Stimulated activated CD4-positive, alpha-beta T cell treated with anti-CD3 and anti-CD28 coated beads, Interleukin-4, amount 100 ng/mL, for 48 hours (primary cell): ENCODE data around the gene HYAL4.
A peak's percentile ranks its signal among the peaks of the same experiment; 100 is the strongest.
"Not testable (repeated sequence)": the region's sequence is repeated elsewhere in the genome, so short reads cannot be mapped to it uniquely, and the experiment has no call there.

ENCODE experiments used
- DNase-seq, 2 donors: peaks; one replicate each; pipeline ENCODE4 v3.0.0-alpha.2; 2020; ENCODE audit warnings: low read depth in 2 of 2

Gene HYAL4

DNA sequence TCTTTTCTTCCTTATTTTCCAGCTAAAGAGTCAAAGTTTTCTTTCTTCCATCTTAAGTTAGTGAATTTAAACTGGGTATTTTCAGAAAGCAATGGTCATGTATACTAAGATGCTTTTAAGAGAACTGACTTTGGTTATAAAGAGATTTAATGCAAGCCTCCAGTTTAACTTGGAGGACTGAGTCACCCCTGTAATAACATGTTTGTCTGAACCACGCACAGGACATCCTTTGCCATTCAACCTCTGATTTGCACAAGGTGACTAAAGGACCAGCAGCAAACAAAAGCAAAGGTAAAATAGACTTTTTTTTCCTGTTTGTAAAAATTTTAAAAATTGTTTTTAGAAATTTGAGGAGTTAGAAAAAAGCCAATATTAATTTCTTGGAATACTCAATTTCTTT, 2.9 kb downstream of the HYAL4 start:
- no peak for DNase-seq

DNA sequence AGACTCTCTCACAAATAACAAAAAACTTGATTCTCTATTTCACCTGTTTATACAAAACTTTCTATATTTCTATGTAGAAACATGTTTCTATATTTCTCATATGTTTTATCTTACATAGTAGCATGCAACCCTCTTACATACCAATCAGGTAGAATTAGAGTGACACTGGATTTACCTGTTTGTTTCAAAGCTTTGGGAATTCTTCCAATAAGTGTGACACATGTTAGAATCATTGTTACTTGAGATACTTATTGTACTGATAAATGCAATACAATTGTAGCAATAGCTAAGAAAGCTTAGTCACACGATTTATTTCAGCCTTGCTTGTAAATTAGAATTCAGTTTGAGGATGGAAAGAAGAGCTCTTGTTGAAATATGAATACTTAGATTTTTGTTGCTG, 4.9 kb downstream of the HYAL4 start:
- DNase-seq, result no peak

DNA sequence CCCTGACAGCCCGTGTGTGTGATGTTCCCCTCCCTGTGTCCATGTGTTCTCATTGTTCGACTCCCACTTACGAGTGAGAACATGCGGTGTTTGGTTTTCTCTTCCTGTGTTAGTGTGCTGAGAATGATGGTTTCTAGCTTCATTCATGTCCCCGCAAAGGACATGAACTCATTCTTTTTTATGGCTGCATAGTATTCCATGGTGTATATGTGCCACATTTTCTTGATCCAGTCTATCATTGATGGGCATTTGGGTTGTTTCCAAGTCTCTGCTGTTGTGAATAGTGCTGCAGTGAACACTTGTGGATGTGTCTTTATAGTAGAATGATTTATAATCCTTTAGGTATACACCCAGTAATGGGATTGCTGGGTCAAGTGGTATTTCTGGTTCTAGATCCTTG, 6.4 kb downstream of the HYAL4 start:
- DNase-seq, result not testable (repeated sequence)

DNA sequence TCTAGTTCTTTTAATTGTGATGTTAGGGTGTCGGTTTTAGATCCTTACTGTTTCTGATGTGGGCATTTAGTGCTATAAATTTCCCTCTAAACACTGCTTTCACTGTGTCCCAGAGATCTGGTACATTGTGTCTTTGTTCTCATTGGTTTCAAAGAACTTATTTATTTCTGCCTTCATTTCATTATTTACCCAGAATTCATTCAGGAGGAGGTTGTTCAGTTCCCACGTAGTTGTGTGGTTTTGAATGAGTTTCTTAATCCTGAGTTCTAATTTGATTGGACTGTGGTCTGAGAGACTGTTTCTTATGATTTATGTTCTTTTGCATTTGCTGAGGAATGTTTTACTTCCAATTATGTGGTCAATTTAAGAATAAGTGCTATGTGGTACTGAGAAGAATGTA, 9.3 kb downstream of the HYAL4 start:
- DNase-seq, result not testable (repeated sequence)

DNA sequence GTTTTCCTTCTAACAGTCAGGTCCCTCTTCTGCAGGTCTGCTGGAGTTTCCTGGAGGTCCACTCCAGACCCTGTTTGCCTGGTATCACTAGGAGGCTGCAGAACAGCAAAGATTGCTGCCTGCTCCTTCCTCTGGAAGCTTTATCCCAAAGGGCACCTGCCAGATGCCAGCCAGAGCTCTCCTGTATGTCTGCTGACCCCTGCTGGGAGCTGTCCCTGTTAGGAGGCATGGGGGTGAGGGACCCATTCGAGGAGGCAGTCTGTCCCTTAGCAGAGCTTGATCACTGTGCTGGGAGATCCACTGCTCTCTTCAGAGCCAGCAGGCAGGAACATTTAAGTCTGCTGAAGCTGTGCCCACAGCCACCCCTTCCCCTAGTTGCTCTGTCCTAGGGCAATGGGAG, 11.5 kb downstream of the HYAL4 start:
- DNase-seq, result not testable (repeated sequence)

DNA sequence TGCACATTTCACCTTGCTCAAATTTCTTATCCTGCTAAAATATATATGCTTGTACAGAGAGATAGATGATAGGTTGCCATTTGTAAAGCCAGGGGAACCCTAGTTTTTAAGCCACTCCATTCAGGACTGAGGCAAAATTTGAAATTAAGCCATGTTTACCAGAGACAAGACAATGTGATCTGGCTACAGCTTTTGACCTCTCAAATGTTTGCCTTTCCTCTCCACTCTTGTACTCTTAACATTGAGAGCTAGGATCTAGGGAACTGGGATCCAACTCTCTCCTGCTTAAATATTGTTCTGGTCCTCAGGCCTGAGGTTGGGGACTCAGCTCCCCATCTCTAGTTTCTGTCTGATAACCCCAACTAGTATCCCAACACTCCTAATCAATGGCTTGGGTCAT, 15.9 kb downstream of the HYAL4 start:
- DNase-seq, result no peak

DNA sequence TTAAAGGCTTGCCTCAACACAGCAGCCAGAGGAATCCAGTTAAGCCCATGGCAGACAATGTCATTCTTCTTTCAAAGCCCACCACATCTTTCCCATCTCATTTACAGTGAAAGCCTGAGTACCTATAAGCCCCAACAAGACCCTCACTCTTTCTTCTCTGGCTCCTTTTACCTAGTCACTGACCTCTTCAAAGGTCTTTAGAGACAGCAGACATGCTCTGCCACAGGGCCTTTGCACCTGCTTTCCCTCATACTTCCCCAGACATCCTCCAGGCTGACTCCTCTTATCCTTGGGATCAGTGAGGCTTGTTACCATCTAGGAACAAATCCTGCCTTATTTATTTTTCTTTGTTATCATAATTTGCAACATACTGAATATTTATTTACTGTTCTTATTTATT, 17.8 kb downstream of the HYAL4 start:
- no peak for DNase-seq

DNA sequence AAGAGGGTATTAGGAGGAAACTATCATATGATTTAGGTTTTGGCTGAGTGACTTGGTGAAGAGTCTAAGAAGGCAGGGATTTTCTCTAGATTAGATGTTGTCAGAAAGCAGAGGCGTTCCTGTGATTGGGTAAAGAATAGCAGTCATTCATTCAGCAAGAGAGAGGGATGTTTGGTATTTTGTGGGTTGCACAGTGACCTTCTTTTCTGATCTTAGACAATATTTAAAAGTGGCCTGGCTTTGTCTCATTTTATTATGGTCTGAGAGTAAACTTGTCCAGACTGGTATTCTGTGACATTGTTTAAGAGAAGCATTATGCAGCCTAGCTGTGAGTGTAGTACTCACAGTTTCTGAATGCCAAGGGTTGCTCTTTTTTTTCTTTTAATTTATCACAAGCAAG, 18.5 kb downstream of the HYAL4 start:
- DNase-seq, result no peak

DNA sequence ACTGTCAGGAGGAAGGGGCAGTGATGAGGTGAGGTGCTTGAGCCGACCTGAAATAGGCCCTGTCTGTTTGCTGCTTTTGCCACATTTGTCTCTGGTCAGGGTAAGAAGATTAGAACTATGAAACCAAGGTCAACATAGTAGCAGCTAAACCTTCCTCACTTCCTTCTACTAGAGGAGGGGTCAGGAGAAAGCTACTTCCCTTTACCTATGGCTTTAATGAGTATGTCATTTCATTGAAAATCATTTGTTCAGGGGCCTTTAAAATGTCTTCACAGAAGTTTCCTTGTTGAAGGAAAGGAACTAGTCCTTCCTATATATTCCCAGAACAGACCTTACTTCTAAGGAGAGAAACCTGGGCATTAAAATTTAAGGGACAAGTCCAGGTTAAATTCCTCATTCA, 19.0 kb downstream of the HYAL4 start:
- no peak for DNase-seq

DNA sequence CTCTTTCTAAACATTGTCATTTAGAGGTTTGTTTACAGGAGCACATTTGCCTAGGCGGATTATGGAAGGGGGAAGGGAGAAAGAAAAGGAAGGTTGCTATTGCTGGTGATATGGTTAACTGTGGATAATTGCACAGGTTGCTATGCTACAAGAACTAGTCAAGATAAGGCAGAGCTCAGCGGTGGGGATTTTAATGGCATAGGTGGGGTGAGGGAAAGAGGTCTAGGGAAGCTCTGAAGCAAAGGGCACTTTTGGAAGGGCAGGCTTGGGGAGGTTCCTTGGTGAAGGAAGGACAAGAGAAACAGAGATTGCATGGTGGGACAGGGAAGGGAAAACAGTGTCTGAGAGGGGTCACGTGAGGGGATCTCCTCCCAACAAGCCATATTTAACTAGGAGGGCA, 19.5 kb downstream of the HYAL4 start:
- no peak for DNase-seq

DNA sequence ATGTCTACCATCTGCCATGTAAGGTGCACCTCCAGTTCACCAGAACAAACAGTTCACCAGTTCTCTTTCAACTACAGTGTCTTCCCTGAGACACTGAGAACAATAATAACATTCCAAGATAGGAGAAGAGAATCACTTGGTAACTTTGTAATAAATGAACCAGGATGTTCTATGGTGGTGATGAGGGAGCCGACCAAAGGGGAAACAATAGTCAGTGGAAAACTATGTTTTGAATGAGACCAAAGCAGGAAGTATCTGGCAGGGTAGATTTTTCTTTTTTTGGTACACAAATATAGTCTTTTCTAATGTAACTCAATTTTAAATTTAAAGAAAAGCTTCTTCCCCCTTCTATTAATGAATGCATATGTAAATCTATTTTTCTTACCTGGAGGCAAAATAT, 20.0 kb downstream of the HYAL4 start:
- no peak for DNase-seq

DNA sequence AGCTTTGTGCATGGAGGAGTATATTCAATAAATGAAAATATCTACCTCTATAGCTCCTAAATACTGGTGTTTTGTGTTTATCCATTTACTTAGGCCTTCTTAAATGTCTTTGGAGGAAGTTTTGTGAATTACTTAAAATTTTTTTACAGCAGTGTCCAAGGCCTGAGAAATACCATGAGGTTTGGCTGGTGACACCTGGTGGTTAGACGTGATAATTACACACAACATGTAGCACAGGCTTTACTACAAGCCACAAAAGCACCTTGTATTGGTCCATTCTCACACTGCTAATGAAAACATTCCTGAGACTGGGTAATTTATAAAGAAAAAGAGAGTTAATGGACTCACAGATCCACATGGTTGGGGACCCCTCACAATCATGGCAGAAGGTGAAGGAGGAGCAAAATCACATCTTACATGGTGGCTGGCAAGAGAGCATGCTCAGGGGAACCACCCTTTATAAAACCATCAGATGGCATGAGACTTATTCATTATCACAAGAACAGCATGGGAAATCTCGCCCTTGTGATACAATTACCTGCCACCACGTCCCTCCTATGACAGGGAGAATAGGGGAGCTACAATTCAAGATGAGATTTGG, 20.6 kb downstream of the HYAL4 start:
- DNase-seq, result peak in 1 of 2 donors; percentile 23

DNA sequence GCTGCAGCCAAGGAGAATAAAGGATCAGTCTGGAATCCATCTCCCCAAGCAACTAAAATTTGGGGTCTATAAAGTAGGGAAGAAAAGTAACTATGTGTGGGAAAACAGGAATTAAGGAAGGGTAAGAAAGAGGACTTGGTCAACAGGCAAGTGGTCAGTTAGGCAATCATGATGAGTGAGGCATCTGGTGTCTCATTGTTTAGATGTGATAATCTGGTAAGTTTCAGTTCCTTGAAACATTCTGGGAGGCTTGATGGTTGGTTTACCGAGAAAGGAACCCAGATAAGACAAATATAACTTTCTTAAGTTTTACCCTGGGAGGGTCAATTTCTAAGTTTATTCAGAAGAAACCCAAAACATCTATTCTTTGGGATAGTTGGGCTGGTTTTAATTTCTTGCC, 22.3 kb downstream of the HYAL4 start:
- DNase-seq, result no peak

DNA sequence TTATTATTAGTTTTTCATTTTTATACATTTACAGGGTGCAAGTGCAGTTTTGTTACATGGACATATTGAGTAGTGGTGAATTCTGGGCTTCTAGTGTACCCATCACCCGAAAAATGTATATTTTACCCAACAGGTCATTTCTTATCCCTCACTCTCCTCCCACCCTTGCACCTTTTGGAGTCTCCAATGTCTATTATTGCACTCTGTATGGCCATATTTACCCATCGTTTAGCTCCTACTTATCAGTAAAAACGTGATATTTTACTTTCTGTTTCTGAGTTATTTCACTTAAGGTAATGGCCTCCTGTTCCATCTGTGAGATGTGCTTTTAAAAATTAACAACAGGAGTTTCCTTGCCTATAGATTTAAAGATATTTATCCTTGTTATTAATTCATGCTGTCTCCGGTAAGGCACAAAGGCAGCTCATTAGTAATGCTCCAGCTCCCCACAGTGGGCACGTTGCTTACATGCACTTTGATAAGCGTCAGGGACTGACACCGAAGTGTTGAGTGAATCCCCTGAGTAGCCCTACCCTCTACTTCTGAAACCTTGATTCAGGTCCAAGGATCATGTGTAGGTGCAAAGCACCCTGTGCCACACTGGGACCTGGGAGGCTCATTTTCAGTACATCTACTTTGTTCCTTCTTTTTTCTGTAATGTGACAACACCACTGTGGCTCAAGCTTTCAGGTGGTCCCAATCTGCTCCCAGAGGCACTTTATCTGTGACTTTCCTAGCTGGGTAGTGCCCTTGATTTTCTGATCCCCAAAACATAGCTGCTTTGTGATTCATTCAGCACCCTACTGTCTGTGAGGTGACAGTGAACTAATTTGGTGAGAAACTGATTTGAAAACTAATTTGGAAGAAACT, 27.3 kb downstream of the HYAL4 start:
- peak; percentile 10 for DNase-seq

DNA sequence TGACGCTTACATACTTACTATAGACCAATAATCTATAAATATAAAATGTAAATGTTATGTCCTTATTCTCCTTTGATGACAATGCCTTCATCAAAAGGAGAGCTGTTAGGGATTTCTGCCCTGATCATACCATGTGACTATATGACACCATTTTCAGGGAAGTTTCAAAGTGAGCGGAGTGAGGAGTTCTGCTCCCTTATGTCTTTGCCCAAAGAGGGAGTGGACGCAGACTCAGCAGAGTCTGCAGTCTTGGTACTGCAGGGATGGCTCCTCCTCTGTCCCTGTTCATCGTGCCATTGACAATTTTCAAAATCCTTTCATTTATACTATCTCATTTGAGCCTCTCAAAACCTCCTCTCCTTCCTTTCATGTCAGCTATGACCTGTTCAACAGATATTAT, 27.9 kb downstream of the HYAL4 start:
- DNase-seq, result no peak

DNA sequence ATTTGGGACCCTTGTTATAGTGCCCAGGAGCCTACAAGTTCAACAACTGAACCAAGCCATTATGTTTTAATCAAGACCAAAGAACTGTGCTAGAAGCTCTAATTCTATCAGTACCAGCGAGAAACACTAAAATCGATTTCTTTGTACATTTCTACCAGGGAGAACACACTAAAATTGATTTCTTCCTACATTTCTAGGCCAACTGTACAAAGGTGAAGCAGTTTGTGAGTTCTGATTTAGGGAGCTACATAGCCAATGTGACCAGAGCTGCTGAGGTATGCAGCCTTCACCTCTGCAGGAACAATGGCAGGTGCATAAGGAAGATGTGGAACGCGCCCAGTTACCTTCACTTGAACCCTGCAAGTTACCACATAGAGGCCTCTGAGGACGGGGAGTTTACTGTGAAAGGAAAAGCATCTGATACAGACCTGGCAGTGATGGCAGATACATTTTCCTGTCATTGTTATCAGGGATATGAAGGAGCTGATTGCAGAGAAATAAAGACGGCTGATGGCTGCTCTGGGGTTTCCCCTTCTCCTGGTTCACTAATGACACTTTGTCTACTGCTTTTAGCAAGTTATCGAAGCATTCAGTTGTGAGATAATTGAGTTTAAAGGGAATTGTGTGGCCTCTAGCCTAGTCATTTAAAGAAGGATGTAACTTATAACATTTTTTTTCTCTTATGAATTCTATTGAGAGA, 31.7 kb downstream of the HYAL4 start:
- no peak for DNase-seq

DNA sequence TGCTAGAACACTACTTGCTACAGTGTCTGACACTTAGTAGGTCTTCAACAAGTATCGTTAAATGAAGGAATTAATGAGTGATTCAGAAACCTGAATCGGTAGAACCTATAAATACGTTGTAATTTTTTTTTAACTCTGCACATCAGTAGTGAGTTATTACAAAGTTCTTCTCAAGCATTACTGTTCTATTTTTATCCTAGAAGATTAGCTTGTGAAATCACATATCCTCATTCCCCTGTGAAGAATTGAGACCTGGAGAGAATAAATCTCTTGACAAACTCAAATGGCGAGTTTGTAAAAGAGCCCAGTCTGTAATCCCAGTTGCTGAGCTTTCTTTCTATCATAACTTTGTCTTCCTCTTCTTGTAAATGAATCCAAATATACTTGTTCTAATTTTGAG, 34.7 kb downstream of the HYAL4 start:
- no peak for DNase-seq

DNA sequence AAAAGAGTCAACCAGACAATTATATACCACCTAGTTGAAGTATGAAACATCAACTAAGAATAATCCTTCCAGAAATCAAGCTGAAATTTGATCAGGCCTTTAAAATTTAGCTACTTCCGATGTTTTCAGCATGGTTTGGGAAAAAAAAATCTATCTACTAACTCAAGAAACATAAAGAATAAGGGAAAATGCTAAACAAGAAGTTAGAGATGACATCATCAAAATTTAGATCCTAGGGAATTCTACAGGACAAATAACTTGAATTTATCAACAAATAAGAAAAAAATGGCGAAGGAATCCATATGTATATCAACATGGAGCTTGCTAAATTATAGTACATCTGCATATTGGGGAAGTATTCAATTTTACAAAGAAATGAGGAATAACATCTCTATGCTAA, 36.3 kb downstream of the HYAL4 start:
- no peak for DNase-seq

DNA sequence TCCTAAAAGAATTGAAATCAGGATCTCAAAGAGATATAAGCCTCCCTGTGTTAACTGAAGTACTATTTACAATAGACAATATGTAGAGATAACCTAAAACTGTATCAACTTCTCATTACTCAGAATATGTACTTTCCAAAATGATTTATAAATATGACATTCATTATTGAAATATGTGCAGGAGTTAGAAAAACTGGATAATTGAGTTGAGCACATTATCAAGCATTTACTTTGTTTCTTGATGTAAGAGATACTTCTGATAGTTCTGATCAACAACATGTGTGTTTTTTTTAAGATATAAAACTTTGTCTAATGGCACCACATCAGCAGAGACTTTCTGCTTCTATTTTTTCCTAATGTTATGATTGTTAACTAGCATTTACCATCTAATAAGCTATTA, 38.2 kb downstream of the HYAL4 start:
- no peak for DNase-seq

DNA sequence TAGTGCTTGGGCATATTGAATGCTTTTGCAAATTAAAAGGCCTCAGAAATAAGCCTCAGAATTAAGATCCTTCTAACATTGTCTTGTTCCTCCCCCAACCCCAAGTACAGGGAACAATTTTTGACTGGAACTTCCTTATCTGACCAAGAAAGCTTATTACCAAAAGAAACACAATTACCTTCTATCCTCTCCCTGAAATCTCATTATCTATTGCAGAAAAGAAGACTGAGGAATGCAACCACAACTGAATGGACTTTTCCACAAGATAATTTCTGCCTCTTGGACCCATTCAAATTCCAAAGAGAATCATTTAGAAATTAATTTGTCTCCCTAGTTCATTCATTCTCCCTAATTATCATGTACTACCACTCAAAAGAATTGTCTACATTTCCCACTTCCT, 43.2 kb downstream of the HYAL4 start:
- DNase-seq, result no peak

DNA sequence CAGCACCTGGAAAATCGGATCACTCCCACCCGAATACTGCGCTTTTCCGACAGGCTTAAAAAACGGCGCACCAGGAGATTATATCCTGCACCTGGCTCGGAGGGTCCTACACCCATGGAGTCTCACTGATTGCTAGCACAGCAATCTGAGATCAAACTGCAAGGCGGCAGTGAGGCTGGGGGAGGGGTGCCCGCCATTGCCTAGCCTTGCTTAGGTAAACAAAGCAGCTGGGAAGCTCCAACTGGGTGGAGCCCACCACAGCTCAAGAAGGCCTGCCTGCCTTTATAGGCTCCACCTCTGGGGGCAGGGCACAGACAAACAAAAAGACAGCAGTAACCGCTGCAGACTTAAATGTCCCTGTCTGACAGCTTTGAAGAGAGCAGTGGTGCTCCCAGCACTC, 49.8 kb downstream of the HYAL4 start:
- DNase-seq, result not testable (repeated sequence)

DNA sequence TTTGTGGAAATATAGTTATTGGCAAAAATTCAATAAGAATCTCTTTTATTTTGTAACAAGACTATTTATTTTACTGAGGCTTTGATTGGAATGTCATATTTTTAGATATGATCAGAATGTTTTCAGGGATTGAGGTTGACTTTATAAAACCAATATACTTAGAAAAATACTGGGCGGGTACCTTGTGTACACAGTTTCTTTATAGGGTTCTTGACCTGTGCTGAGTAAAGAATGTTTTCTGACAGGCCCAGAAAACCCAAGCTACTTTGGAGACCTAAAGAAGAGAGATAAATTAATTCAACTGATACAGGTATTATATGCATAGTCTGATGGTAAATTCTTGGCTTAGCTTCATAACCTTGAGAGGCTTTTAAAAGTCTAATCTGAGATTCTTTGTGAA, 56.1 kb downstream of the HYAL4 start:
- no peak for DNase-seq

DNA sequence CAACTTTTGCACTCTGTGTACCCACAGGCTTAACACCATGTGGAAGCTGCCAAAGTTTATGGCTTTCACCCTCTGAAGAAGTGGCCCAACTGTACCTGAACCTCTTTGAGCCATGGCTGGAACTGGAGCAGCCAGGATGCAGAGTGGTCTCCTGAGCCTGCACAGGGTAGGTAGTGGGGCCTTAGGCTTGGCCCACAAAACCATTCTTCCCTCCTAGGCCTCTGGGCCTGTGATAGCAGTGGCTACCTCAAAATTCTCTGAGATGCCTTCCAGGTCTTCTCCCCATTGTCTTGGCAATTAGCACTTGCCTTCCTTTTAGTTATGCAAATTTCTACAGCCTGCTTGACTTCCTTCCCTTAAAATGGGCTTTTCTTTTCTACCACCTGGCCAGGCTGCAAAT, 60.7 kb downstream of the HYAL4 start:
- no peak for DNase-seq
